T-helper 1 cell treated with Interleukin-12 subunit alpha and Interleukin-12 subunit beta and Interleukin-4 antibody, amounts not matched to agents 30 μg/mL and 1 μg/mL, for 36 hours (primary cell): ENCODE measurements around the gene LORICRIN.
"Not testable (repeated sequence)": the region's sequence is repeated elsewhere in the genome, so short reads cannot be mapped to it uniquely, and the experiment has no call there.

Experiments used
- H3K27ac Mint-ChIP-seq: one replicate; pipeline ENCODE4 v1.8.0; 2021; ENCODE audit warnings: mild to moderate bottlenecking, mixed read lengths
- H3K27me3 Mint-ChIP-seq: one replicate; pipeline ENCODE4 v1.8.0; 2021; ENCODE audit warnings: low read depth, mixed read lengths
- H3K36me3 Mint-ChIP-seq: one replicate; pipeline ENCODE4 v1.8.0; 2021; ENCODE audit warnings: low read depth, mixed read lengths
- H3K4me1 Mint-ChIP-seq: one replicate; pipeline ENCODE4 v1.8.0; 2021; ENCODE audit warnings: low read depth, mixed read lengths
- H3K4me3 Mint-ChIP-seq: one replicate; pipeline ENCODE4 v1.8.0; 2021; ENCODE audit warnings: mild to moderate bottlenecking, moderate library complexity, mixed read lengths
- H3K9me3 Mint-ChIP-seq: one replicate; pipeline ENCODE4 v1.8.0; 2021; ENCODE audit warnings: mixed read lengths

The LORICRIN gene

GRCh38 chr1:153259387-153259786 is at the start of gene LORICRIN:
Gene LORICRIN (plus strand): TSS chr1:153259687. CDS start chr1:153260950, 1,263 bp downstream.
- Mint-ChIP-seq H3K4me1 (peaks cover 24% of the 10 kb centered on the region), H3K27ac (peak within 1 kb of the TSS; percentile 5), H3K9me3 (no peaks in the 10 kb centered on the region), H3K36me3 (peaks cover 3% of the 10 kb centered on the region), H3K27me3 (peaks cover 54% of the 10 kb centered on the region), H3K4me3 (peak within 1 kb of the TSS; percentile 49)

GRCh38 chr1:153210206-153210605 is 49.3 kb upstream of the LORICRIN start:
- H3K36me3 Mint-ChIP-seq: no peaks in the 10 kb centered on the region
- no peaks in the 10 kb centered on the region for H3K9me3 Mint-ChIP-seq
- no peak overlapping the region for H3K4me3 Mint-ChIP-seq
- no peaks in the 10 kb centered on the region for H3K4me1 Mint-ChIP-seq
- no peak overlapping the region for H3K27ac Mint-ChIP-seq
- H3K27me3 Mint-ChIP-seq: peaks cover 9% of the 10 kb centered on the region

GRCh38 chr1:153212201-153212600 is 47.3 kb upstream of the LORICRIN start:
- Mint-ChIP-seq H3K4me3 (no peak overlapping the region), H3K27me3 (peaks cover 22% of the 10 kb centered on the region), H3K27ac (no peak overlapping the region), H3K4me1 (no peaks in the 10 kb centered on the region), H3K9me3 (no peaks in the 10 kb centered on the region), H3K36me3 (no peaks in the 10 kb centered on the region)

- Mint-ChIP-seq H3K27ac (no peak overlapping the region), H3K27me3 (peaks cover 22% of the 10 kb centered on the region), H3K4me1 (no peaks in the 10 kb centered on the region), H3K4me3 (no peak overlapping the region), H3K9me3 (no peaks in the 10 kb centered on the region), H3K36me3 (no peaks in the 10 kb centered on the region)
Measured at GRCh38 chr1:153213519-153213918, 46.0 kb upstream of the LORICRIN start.

GRCh38 chr1:153217212-153217611 is 42.3 kb upstream of the LORICRIN start, which contains the start of gene PRR9:
Gene PRR9 (plus strand): TSS chr1:153217584. CDS start chr1:153218145, 561 bp downstream.
- no peak within 1 kb of the TSS for H3K27ac Mint-ChIP-seq
- H3K36me3 Mint-ChIP-seq: no peaks in the 10 kb centered on the region
- no peaks in the 10 kb centered on the region for H3K4me1 Mint-ChIP-seq
- H3K9me3 Mint-ChIP-seq: no peaks in the 10 kb centered on the region
- H3K4me3 Mint-ChIP-seq: no peak within 1 kb of the TSS
- peaks cover 22% of the 10 kb centered on the region for H3K27me3 Mint-ChIP-seq

GRCh38 chr1:153217744-153218416 is 41.6 kb upstream of the LORICRIN start:
- Mint-ChIP-seq H3K27me3 (peaks cover 19% of the 10 kb centered on the region), H3K4me3 (no peak overlapping the region), H3K36me3 (no peaks in the 10 kb centered on the region), H3K27ac (no peak overlapping the region), H3K4me1 (no peaks in the 10 kb centered on the region), H3K9me3 (no peaks in the 10 kb centered on the region)

GRCh38 chr1:153220606-153221303 is 38.7 kb upstream of the LORICRIN start:
- peaks cover 10% of the 10 kb centered on the region for H3K27me3 Mint-ChIP-seq
- no peak overlapping the region for H3K4me3 Mint-ChIP-seq
- peaks cover 3% of the 10 kb centered on the region for H3K4me1 Mint-ChIP-seq
- no peaks in the 10 kb centered on the region for H3K36me3 Mint-ChIP-seq
- H3K9me3 Mint-ChIP-seq: no peaks in the 10 kb centered on the region
- H3K27ac Mint-ChIP-seq: no peak overlapping the region

GRCh38 chr1:153223040-153223891 is 36.2 kb upstream of the LORICRIN start:
- not testable (repeated sequence) for H3K27me3 Mint-ChIP-seq, H3K9me3 Mint-ChIP-seq, H3K27ac Mint-ChIP-seq, H3K4me1 Mint-ChIP-seq, H3K36me3 Mint-ChIP-seq, H3K4me3 Mint-ChIP-seq

- Mint-ChIP-seq H3K4me1 (peaks cover 3% of the 10 kb centered on the region), H3K27ac (no peak overlapping the region), H3K9me3 (no peaks in the 10 kb centered on the region), H3K4me3 (no peak overlapping the region), H3K36me3 (no peaks in the 10 kb centered on the region), H3K27me3 (peaks cover 4% of the 10 kb centered on the region)
Measured at GRCh38 chr1:153227810-153228209, 31.7 kb upstream of the LORICRIN start.

- H3K36me3 Mint-ChIP-seq: no peaks in the 10 kb centered on the region
- H3K4me1 Mint-ChIP-seq: peaks cover 2% of the 10 kb centered on the region
- H3K9me3 Mint-ChIP-seq: no peaks in the 10 kb centered on the region
- no peak overlapping the region for H3K27ac Mint-ChIP-seq
- no peak overlapping the region for H3K4me3 Mint-ChIP-seq
- peaks cover 8% of the 10 kb centered on the region for H3K27me3 Mint-ChIP-seq
Measured at GRCh38 chr1:153228491-153228890, 31.0 kb upstream of the LORICRIN start.

GRCh38 chr1:153229076-153229829 is 30.2 kb upstream of the LORICRIN start:
- H3K36me3 Mint-ChIP-seq, H3K27me3 Mint-ChIP-seq, H3K27ac Mint-ChIP-seq: not testable (repeated sequence)

GRCh38 chr1:153231363-153231762 is 28.1 kb upstream of the LORICRIN start:
- H3K4me1 Mint-ChIP-seq: no peaks in the 10 kb centered on the region
- no peaks in the 10 kb centered on the region for H3K9me3 Mint-ChIP-seq
- H3K4me3 Mint-ChIP-seq: no peak overlapping the region
- no peaks in the 10 kb centered on the region for H3K36me3 Mint-ChIP-seq
- no peak overlapping the region for H3K27ac Mint-ChIP-seq
- peaks cover 12% of the 10 kb centered on the region for H3K27me3 Mint-ChIP-seq

More at GRCh38 chr1:153229076-153229829, 30.2 kb upstream of the LORICRIN start:
- not testable (repeated sequence) for H3K4me1 Mint-ChIP-seq, H3K9me3 Mint-ChIP-seq, H3K4me3 Mint-ChIP-seq

- Mint-ChIP-seq H3K36me3 (no peaks in the 10 kb centered on the region), H3K4me1 (no peaks in the 10 kb centered on the region), H3K27me3 (peaks cover 12% of the 10 kb centered on the region), H3K4me3 (no peak overlapping the region), H3K9me3 (no peaks in the 10 kb centered on the region), H3K27ac (no peak overlapping the region)
Measured at GRCh38 chr1:153231785-153232184, 27.7 kb upstream of the LORICRIN start.

- no peak overlapping the region for H3K4me3 Mint-ChIP-seq
- H3K27ac Mint-ChIP-seq: no peak overlapping the region
- peaks cover 12% of the 10 kb centered on the region for H3K27me3 Mint-ChIP-seq
- no peaks in the 10 kb centered on the region for H3K9me3 Mint-ChIP-seq
- no peaks in the 10 kb centered on the region for H3K4me1 Mint-ChIP-seq
- H3K36me3 Mint-ChIP-seq: no peaks in the 10 kb centered on the region
Measured at GRCh38 chr1:153232553-153232952, 26.9 kb upstream of the LORICRIN start.
